OCI-LY1 (cell line): ENCODE measurements around the gene LTBP1.

Experiments
- EZH2 ChIP-seq: fragments of 200-600 bp; sonication (generic), shearing (Covaris generic); IDR thresholded peaks from 2 replicates; pipeline ENCODE4 v1.8.0; 2017; ENCODE audit warnings: borderline replicate concordance, mixed run types, mild to moderate bottlenecking, antibody characterized with exemption, low read length, moderate library complexity, mixed read lengths
- TF ChIP-seq, protein P1 (sequence below): fragments of 200-600 bp; sonication (generic), shearing (Covaris generic); IDR thresholded peaks from 2 replicates; pipeline ENCODE4 v1.5.1; 2017; ENCODE audit warnings: mild to moderate bottlenecking, antibody characterized with exemption, low read length, moderate library complexity, mixed read lengths

DNA sequence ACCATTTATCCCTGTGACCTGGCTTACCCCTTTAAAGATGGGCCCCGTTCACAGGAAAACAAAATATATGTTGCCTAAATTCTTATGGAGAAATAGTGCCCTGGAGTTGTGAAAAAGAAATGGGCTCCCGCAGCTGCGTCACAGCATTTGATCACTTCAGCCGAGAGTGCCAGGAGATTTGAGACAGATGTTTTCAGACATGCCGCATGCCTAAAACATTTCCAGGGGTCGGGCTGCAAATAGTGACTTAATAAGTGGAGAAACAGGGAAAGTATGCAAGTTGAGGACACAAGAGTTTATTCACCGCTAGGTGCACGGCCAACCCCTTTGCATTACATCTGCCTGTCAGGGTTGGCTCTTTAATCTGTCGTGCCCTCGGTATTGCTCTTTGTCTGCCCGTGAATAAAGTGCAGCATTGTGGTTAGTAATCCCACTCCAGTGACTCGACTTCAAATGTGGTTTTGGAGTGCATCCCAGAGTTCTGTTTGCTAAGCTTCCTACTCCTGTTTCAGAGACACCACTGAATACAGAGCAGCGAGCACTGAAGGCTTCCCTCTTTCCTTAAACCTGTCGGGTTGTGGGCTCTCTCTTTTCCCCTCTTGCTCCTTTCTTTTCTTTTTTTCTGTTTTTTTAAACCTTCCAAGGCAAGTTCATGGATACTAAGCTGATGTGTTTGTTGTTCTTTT lies 187.5 kb downstream of the LTBP1 start:
- no peak for TF ChIP-seq EZH2
- TF ChIP-seq, protein P1, sequence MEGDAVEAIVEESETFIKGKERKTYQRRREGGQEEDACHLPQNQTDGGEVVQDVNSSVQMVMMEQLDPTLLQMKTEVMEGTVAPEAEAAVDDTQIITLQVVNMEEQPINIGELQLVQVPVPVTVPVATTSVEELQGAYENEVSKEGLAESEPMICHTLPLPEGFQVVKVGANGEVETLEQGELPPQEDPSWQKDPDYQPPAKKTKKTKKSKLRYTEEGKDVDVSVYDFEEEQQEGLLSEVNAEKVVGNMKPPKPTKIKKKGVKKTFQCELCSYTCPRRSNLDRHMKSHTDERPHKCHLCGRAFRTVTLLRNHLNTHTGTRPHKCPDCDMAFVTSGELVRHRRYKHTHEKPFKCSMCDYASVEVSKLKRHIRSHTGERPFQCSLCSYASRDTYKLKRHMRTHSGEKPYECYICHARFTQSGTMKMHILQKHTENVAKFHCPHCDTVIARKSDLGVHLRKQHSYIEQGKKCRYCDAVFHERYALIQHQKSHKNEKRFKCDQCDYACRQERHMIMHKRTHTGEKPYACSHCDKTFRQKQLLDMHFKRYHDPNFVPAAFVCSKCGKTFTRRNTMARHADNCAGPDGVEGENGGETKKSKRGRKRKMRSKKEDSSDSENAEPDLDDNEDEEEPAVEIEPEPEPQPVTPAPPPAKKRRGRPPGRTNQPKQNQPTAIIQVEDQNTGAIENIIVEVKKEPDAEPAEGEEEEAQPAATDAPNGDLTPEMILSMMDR = no peak
